HG02610 (cell line): ENCODE results near the gene PIM2.
A peak's percentile ranks its signal among the peaks of the same experiment; 100 is the strongest.

Experiments used
- ATAC-seq: cut with Tn5 transposase; IDR thresholded peaks from one replicate; pipeline ENCODE4 v1.9.1; 2021; ENCODE audit warnings: mild to moderate bottlenecking, moderate library complexity; ENCODE audit not compliant: unreplicated experiment

The PIM2 gene

DNA sequence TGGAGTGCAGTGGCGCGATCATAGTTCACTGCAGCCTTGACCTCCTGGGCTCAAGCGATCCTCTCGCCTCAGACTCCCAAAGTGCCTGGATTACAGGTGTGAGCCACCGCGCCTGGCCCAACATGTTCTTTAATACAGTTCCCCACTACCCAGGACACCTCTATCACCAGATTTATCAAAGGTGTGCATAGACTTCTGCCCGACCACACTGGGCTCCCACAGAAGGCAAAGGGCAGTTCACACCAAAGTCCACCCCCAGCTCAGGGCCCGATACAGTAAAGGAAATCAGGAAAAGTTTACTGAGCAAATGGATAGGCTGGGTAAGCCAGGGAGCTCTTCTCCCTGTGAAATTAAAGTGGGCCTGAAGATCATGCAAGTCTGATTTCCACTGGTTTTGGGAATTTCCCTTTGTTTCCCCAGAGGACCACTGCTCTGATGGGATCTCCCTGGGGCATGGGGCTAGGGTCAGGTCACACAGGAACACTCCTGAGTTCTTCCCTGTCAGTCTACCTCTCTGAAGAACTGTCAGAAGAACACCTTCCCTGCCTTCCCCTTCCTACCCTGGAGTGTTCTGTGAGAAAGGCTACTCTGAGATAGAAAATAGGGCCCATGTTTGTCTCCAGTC lies 17.7 kb upstream of the PIM2 start:
- peak; percentile 11 for ATAC-seq

DNA sequence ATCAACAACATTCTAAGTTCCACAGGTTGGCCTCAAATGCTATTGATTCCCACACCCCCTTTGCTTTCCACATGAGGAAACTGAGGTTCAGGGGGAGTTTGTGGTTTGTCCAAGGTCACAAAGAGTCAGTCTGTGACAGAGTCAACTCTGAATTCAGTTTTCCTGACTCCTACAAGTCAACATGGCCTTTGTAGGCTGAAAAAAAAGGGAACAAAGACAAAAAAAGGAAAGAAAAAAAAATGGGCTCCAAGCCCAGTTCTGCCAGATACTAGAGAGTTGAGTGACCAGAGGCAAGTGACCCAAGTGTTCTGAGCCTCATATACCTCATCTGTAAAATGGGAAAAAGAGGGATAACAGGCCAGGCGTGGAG lies 16.5 kb upstream of the PIM2 start:
- ATAC-seq, result no peak

DNA sequence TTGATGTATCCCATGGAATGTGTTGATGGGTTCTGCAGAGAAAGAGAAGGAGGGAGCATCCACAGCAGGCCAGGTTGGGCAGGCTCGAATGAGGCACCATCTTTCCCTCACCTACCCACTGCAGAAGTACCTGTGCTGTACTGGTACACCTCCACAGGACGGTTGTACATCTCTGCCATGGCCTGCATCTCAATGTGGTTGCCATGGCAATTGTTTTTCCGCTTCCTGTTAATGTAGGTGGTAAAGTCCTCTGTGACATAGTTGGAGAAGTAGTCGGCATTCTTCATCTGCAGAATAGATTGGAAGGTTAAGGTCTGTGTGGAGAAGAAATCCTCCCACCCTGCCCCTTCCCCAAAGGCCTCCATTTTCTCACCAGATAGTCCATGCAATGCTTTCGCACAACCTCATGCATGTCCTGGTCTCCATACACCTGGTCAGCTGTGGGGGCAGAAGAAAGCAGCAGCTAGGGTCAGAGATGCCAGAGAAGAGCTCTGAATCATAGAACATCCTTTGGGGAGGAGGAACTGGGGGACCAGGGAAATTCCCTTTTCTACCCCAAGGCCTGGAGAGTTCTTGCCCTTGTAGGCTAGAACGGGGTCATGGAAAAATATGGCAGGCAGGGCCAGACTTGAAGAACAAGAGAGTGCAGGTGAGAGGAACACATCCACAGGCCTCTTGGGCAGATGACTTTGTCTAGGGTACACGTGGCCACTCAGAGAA lies 15.9 kb upstream of the PIM2 start:
- ATAC-seq, result no peak

DNA sequence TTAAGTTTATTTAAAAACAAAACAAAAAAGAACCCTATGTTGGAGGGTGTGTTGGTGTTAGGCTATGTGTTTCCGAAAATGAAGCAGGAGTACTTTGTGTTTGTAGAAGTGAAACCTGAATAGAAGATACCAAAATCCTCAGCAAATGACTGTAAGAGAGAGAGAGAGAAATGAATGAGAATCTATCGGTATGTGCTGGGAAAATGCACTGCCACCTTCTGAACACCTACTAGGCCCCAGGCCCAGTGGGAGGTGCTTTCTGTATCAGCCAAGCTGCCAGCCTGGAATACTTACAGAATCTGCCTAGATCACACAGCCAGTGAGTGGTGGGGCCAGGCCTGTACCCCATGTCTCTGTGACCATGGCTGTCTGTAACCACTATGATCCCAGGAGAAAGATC lies 14.9 kb upstream of the PIM2 start:
- ATAC-seq, result peak; percentile 34

DNA sequence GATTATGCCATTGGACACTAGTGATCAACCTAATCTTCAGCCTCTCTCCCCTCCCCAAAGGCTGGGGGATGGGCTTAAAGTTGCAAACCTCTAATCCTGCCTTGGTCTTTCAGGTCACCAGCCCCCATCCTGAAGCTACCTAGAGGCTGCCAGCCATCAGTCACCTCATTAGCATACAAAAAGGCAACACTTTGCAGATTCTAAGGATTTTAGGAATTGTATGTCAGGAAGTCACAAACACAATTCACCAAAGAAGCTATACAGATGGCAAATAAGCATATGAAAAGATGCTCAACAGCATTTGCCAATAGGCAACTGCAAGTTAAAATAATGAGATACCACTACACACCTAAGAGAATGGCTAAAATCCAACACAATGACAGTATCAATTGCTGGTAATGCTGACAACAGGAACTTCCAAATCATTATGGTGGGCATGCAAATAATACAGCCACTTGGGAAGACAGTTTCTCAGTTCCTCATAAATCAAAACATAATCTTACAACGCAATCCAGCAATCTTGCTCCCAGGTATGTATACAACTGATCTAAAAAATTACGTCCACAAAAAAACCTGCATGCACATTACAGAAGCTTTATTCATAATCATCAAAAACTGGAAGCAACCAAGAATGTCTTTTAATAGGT lies 9.0 kb upstream of the PIM2 start:
- ATAC-seq, result no peak

DNA sequence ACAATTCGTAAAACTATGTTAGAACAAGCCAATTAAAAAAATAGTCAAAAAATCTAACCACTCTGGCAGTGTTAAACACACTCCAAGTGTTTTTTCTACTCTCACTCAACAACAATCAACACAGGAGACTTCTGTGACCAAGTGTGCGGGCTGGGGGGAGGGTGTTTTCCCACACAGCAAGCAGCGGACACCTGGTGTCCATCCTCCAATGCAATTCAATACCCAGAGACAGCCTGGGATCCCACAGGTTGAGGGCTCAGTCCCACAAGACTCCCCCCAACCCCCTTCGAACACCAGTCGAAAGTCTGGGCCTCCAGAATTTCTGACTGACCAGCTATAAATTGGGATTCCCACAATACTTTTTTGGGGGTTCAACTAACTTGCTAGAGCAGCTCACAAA lies 8.3 kb upstream of the PIM2 start:
- ATAC-seq, result no peak

DNA sequence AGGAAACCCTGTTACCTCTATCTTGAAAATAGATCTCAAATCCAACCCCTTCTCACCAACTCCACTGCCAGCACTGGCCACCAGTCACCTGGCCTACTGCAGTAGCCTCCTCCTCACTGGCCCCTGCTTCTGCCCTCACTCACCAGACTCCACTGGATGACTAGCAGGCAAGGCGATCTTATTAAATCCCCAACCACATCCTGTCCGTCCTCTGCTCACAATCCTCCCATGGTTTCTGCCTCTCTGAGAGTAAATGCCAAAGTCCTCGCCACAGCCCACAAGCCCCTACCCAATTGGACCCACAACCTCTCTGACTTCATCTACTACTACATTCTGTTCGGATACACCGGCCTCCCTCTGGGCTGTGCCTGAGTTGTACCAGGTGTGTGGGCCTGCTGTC lies 5.4 kb upstream of the PIM2 start:
- ATAC-seq, result no peak

DNA sequence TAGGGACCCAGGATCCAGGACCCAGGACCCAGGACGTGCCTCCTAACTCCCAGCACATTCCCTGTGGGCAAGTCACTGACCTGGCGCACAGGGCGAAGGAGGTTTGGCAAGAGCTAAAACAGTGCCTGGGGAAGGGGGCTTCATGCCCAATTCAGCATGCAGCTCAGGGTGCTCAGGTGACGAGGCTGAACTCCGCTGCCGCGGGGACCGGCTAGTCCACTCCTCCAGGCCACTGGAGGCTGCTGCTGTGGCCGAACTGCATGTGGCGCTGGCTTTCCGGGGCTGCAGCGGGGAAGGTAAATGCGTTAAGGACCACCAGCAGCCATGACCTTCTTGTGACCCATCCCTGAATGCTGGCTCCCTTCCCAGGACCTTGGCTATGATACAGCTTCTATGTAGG lies 4.9 kb upstream of the PIM2 start:
- ATAC-seq, result no peak

DNA sequence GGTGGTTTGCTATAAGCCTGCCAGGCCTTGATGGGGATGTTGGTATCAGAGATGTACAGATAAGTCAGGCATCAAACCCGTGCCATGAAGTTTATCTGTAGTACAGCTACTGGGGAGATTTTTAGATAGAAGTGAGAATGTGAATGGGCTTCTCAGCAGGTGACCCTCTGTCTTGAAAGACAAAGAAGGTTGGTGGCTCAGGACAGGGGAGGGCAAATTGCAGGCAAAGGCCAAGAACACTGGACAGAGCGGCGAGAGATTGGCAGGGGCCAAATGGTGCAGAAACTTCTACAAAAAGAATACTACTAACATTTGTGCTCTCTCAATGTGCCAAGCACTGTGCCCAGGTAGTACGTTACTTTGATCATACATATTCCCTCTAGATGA lies 1.9 kb upstream of the PIM2 start:
- no peak for ATAC-seq

DNA sequence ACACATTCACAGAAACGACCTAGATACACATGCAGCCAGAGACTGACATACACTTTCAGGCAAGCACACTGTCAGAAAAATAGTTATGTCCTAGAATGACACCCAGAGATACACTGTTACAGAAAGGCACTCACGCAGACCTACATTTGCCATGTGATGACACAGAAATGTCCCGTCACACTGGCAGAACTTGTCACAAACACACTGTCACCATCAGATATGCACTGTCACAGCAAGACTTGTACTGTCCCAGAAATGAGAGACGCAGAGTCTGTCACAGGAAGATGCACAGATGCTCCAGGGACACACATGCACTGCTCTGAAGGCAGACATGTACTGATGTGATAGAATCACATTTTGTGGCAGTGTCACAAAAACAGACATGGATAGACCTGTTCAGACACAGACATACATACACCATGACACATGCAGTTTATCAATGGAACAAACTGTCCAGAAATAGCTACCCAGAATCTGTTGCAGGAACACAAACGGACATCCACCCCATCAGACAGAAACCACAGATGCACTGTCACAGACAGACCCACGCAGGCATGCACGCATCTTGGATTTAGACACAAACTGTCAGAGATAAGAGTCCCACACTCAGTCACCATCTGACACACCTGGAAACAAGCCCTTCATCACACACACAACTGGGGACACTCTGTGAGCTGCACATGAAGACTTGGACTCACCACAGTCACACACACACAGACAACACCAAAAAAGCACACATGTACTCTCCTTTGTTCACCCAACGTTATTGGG lies 1.3 kb upstream of the PIM2 start:
- ATAC-seq, result no peak

DNA sequence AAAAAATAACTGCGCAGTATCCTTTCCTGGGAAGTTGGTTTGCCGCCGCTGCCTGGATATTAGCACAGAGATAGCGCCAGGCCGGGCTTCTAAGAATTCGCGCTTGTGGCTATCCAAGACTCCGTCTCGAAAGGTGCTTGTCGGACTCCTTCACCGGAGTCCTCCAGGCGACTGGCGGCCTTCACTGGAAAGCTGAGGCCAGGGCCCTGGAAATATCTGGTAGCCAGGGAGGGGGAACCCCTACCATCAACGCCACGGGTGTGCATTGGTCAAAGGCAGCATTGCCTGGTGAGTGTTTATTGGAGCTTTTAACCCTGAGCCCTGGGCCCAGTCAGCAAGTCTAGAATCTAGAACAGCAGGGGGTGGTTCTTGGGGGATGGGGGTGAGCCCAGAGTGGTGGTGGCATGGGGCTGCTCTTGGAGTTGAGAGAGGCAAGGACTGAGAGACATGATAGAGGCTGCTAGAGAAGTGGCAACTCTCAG lies 577 bp upstream of the PIM2 start:
- peak; percentile 20 for ATAC-seq

DNA sequence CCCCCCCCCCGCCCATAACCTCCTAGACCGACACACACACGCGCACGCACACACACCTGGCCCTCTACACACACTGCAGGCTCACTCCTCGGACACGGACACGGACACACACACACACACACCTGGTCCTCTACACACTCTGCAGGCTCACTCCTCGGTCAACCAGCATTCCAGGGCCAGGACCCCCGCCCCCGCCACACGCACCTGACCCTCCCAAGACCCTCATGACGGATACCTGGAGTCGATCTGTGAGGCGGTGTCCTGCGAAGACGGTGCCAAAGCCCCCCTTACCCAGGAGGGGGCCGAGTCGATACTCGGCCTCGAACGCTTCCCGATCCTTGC lies 552 bp downstream of the PIM2 start:
- ATAC-seq, result no peak

DNA sequence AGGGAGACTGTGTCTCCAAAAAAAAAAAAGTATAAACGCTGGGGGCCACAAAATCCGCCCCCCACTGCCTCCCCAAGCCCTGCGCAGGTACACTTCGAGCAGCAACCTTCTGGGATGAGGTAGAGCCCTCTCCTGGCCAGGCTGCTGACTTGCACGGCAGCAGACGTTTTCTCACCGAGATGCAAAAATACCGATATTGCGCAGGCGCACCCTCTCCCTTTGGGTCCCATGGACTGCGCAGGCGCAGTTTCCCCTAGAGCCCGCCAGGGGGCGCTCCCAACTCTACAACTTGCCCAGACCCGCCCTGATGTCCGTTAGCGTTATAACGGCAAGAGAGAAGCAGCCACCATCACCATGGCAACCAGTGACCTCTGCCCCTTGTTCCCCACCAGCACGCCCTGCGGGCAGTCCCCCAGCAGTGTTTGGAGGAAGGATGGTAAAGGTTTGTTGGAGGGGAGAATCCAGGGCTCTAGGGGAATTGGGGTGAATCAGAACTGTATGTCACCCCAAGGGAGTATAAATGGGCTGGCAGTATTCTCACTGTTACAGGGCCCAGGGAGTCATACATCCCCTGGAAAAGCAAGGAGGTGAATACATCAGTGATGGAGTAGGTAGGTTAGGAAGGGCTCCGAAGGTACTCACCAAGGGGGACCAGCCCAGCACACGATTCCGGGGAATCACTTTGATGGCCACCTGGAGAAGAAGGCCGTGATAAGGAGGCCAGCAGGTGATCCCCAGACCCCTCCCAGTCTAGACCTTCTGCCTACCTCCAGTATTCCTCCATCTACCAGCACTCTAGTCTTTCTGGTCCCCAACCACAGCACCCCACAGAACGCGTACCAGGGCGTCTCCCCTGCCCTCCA lies 1.5 kb downstream of the PIM2 start:
- ATAC-seq, result peak; percentile 37

DNA sequence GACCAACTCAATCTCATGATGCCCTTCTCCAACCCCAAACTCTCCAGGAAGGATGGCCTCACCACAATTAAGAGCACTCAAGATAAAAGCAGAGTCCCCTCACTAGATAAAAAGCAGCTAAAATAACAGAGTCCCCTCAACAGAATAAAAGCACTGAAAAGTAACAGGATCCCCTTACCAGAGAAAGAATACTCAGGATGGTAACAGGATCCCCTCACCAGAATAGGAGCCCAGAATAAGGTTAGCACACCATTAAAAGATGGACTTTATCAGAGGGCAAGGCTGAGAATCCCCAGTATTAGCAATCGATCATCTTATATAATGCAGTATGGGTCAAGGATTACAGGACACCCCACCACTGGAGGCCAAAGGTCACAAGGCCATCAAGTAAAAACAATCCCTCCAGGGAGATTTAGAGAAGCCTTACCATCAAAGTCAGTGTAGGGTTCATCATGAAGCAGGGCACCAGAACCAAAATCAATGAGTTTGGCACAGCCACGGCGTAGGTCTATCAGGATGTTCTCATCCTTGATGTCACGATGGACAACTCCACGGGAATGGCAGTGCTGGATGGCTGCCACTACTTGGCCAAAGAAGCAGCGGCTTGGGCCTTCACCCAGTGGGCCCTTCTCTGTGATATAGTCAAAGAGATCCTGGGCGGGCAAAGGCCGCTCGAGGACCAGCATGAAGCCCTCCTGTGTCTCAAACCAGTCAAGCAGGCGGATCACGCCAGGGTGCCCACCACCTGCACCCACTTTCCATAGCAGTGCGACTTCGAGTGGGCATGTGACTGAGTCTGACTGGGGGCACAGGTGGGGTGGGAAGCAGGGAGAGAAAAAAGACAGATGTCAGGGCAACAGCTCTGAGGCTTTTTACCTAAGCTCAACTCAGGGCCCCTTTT lies 4.0 kb downstream of the PIM2 start:
- ATAC-seq, result no peak

DNA sequence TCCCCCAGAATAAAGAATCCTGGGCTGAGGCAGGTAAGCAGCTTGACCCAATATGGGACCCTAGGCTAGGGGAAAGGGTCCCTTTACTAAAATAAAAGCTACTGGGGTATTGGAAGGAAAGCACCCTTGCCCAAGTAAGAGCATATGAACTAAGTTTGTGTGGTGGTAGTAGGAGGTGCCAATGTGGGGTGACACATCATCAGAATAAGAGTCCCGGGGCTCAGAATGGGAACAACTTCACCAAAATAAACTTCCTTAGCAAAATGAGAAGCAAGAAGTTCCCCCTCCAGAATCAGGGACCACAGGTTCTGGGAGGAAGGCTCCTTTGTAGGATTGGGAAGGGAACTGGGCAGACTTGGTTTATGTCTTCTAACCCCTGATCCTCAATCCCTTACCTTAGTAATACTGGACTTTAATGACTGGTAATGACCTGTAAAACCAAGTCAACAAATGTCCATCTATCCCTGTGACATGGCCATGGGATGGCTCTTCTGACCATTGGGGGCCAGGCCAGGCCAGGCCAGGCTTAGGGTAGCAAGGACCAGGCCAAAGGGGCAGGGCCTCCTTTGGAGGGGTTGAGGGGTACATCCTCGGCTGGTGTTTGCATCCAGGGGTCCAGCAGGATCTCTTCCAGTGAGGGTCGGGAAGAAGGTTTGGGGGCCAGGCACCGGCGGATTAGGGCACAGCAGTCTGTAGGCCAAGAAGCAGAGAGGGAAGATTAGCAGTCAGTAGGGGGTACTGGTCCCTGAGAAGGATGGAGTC lies 5.0 kb downstream of the PIM2 start:
- no peak for ATAC-seq

DNA sequence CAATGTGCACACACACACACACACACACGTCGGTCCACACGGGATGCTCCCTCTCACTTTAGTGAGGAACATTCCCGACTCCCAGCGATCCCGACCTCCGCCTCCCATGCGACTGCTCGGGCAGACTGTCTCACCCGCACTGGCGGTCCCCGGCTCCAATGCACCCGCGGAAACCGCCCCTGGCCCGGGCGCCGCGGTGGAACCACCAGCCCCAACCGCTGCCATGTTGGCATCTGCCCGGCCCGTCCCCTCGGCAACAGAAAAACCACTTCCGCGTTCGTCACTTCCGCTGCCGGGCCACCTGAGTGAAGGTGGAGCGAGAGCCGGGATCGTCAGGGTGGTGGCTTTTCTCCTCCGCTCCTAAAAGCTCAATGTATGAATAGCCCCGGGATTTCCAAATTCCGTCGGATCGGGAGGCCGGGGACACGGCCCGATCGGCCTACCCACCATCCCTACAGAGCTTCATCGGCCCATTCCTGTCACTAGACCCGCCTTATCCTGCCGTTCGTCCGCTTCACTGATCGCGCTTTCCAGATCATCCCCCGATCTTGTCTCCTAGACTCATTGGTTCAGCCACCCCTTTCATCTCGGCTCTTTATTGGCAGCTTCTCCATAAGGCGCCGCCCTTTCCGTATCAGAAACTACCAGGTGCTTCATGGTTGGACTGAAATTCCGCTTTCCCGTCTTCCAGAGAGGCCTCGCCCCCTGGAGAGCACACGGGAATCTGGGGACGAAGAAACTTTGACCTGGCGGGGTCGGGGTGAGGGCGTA lies 7.2 kb downstream of the PIM2 start, which contains the start of gene SLC35A2:
TSS of gene SLC35A2 (minus strand) at position 235 of the 771 bp plus-strand sequence. CDS start at position 225, 10 bp downstream.
- ATAC-seq, result peak; percentile 71

DNA sequence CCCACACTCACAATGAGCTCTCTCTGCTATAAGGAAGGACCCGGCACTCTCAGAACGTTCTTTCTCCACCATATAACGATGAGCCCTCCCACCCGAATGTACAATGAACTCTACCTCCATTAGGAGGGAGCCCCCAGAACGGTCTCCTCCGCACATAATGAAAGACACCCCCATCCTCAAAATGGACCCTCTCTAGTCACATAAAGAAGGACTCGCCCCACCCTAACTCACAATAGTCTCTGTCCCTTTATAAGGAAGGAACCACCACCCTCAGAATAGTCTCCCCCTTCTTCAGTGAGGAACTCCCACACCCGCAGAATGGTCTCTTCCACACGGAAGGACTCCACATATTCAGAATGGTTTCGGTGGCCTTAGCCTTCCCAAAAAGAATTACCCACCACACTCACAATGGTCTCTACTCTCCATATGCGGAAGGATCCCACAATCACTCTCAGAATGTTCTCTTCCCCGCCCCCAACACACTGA lies 7.9 kb downstream of the PIM2 start:
- peak; percentile 8 for ATAC-seq
